ENCODE results near the gene RNU6-9.
A peak's percentile ranks its signal among the peaks of the same experiment; 100 is the strongest.

Gene RNU6-9

GRCh38 chr19:928471-929202, 35.4 kb downstream of the RNU6-9 start:
- ATAC-seq (replicated peaks), result no peak
- H3K4me1 Mint-ChIP-seq (ENCODE audit: low read depth in 2 of 2), result peaks cover 6 to 9% of the 10 kb centered on the region in 2 donors
- no peaks in the 10 kb centered on the region for H3K27me3 Mint-ChIP-seq
- H3K36me3 Mint-ChIP-seq (ENCODE audit: insufficient read depth), result peaks cover 6% of the 10 kb centered on the region
- H3K27ac Mint-ChIP-seq, result no peak overlapping the region
- H3K4me3 Mint-ChIP-seq, result peak overlapping the region; percentile 4 to 6
- H3K9me3 Mint-ChIP-seq, result no peaks in the 10 kb centered on the region
- DNase-seq, result no peak

GRCh38 chr19:929203-929890, 36.1 kb downstream of the RNU6-9 start:
- Mint-ChIP-seq H3K27ac (no peak overlapping the region), H3K4me1 (ENCODE audit: low read depth in 2 of 2) (peaks cover 6 to 9% of the 10 kb centered on the region in 2 donors), H3K27me3 (no peaks in the 10 kb centered on the region), H3K9me3 (no peaks in the 10 kb centered on the region), H3K4me3 (no peak overlapping the region), H3K36me3 (ENCODE audit: insufficient read depth) (peaks cover 6% of the 10 kb centered on the region)
- DNase-seq, result no peak
- ATAC-seq (replicated peaks), result no peak

- no peaks in the 10 kb centered on the region for H3K27me3 Mint-ChIP-seq
- H3K4me1 Mint-ChIP-seq (ENCODE audit: low read depth in 2 of 2), result peaks cover 6 to 9% of the 10 kb centered on the region in 2 donors
- ATAC-seq (replicated peaks), result no peak
- no peak overlapping the region for H3K4me3 Mint-ChIP-seq
- no peaks in the 10 kb centered on the region for H3K9me3 Mint-ChIP-seq
- H3K36me3 Mint-ChIP-seq (ENCODE audit: insufficient read depth), result peaks cover 6% of the 10 kb centered on the region
- no peak for DNase-seq
- H3K27ac Mint-ChIP-seq, result no peak overlapping the region
These were observed 36.6 kb downstream of the RNU6-9 start for GRCh38 chr19:929891-930258.

- H3K36me3 Mint-ChIP-seq (ENCODE audit: insufficient read depth), result peaks cover 6% of the 10 kb centered on the region
- ATAC-seq (replicated peaks) (no peak), DNase-seq (no peak)
- H3K27me3 Mint-ChIP-seq, result no peaks in the 10 kb centered on the region
- H3K27ac Mint-ChIP-seq, result peak overlapping the region in 1 of 2 donors; percentile 63
- H3K4me3 Mint-ChIP-seq, result peak overlapping the region; percentile 48 to 81
- peaks cover 6 to 9% of the 10 kb centered on the region in 2 donors for H3K4me1 Mint-ChIP-seq (ENCODE audit: low read depth in 2 of 2)
- no peaks in the 10 kb centered on the region for H3K9me3 Mint-ChIP-seq
These were observed 38.8 kb downstream of the RNU6-9 start for GRCh38 chr19:931860-932647.

- Mint-ChIP-seq H3K27me3 (no peaks in the 10 kb centered on the region), H3K9me3 (peaks cover 0 to 2% of the 10 kb centered on the region in 2 donors), H3K4me1 (ENCODE audit: low read depth in 2 of 2) (peaks cover 10 to 13% of the 10 kb centered on the region in 2 donors), H3K4me3 (peak overlapping the region; percentile 67 to 81), H3K27ac (peak overlapping the region in 1 of 2 donors; percentile 64), H3K36me3 (ENCODE audit: insufficient read depth) (peaks cover 11% of the 10 kb centered on the region)
- DNase-seq (no peak), ATAC-seq (replicated peaks) (peak; percentile 83)
These were observed 39.6 kb downstream of the RNU6-9 start for GRCh38 chr19:932648-933552.

GRCh38 chr19:933553-933882, 40.2 kb downstream of the RNU6-9 start:
- no peaks in the 10 kb centered on the region for H3K27me3 Mint-ChIP-seq
- peaks cover 11% of the 10 kb centered on the region for H3K36me3 Mint-ChIP-seq (ENCODE audit: insufficient read depth)
- peaks cover 0 to 2% of the 10 kb centered on the region in 2 donors for H3K9me3 Mint-ChIP-seq
- H3K27ac Mint-ChIP-seq, result no peak overlapping the region
- peaks cover 10 to 13% of the 10 kb centered on the region in 2 donors for H3K4me1 Mint-ChIP-seq (ENCODE audit: low read depth in 2 of 2)
- no peak for ATAC-seq (replicated peaks)
- no peak for DNase-seq
- no peak overlapping the region for H3K4me3 Mint-ChIP-seq

- H3K9me3 Mint-ChIP-seq, result peaks cover 0 to 2% of the 10 kb centered on the region in 2 donors
- H3K36me3 Mint-ChIP-seq (ENCODE audit: insufficient read depth), result peaks cover 11% of the 10 kb centered on the region
- H3K27ac Mint-ChIP-seq, result no peak overlapping the region
These were observed 41.0 kb downstream of the RNU6-9 start for GRCh38 chr19:934197-934840.

GRCh38 chr19:934865-935479, 41.7 kb downstream of the RNU6-9 start:
- H3K9me3 Mint-ChIP-seq, result peaks cover 0 to 2% of the 10 kb centered on the region in 2 donors
- H3K27ac Mint-ChIP-seq, result peak overlapping the region in 1 of 2 donors; percentile 46
- peaks cover 11% of the 10 kb centered on the region for H3K36me3 Mint-ChIP-seq (ENCODE audit: insufficient read depth)
- peaks cover 14 to 17% of the 10 kb centered on the region in 2 donors for H3K4me1 Mint-ChIP-seq (ENCODE audit: low read depth in 2 of 2)
- no peak for ATAC-seq (replicated peaks)
- H3K4me3 Mint-ChIP-seq, result no peak overlapping the region
- no peaks in the 10 kb centered on the region for H3K27me3 Mint-ChIP-seq
- no peak for DNase-seq

More at GRCh38 chr19:934197-934840, 41.0 kb downstream of the RNU6-9 start:
- peaks cover 10 to 13% of the 10 kb centered on the region in 2 donors for H3K4me1 Mint-ChIP-seq (ENCODE audit: low read depth in 2 of 2)
- ATAC-seq (replicated peaks) (no peak), DNase-seq (no peak)
- no peak overlapping the region for H3K4me3 Mint-ChIP-seq
- no peaks in the 10 kb centered on the region for H3K27me3 Mint-ChIP-seq

- peaks cover 19 to 22% of the 10 kb centered on the region in 2 donors for H3K4me1 Mint-ChIP-seq (ENCODE audit: low read depth in 2 of 2)
- H3K9me3 Mint-ChIP-seq, result peaks cover 0 to 2% of the 10 kb centered on the region in 2 donors
- H3K27me3 Mint-ChIP-seq, result no peaks in the 10 kb centered on the region
- H3K36me3 Mint-ChIP-seq (ENCODE audit: insufficient read depth), result peaks cover 13% of the 10 kb centered on the region
- no peak for DNase-seq
- H3K27ac Mint-ChIP-seq, result peak overlapping the region in 1 of 2 donors; percentile 46
- ATAC-seq (replicated peaks), result no peak
- no peak overlapping the region for H3K4me3 Mint-ChIP-seq
These were observed 42.9 kb downstream of the RNU6-9 start for GRCh38 chr19:936175-936546.

GRCh38 chr19:937259-937694, 44.0 kb downstream of the RNU6-9 start:
- DNase-seq, result no peak
- H3K9me3 Mint-ChIP-seq, result peaks cover 0 to 2% of the 10 kb centered on the region in 2 donors
- no peaks in the 10 kb centered on the region for H3K27me3 Mint-ChIP-seq
- H3K4me1 Mint-ChIP-seq (ENCODE audit: low read depth in 2 of 2), result peaks cover 21 to 24% of the 10 kb centered on the region in 2 donors
- H3K27ac Mint-ChIP-seq, result no peak overlapping the region
- ATAC-seq (replicated peaks), result peak; percentile 14
- peaks cover 11% of the 10 kb centered on the region for H3K36me3 Mint-ChIP-seq (ENCODE audit: insufficient read depth)
- no peak overlapping the region for H3K4me3 Mint-ChIP-seq

- Mint-ChIP-seq H3K4me1 (ENCODE audit: low read depth in 2 of 2) (peaks cover 18 to 19% of the 10 kb centered on the region in 2 donors), H3K27me3 (no peaks in the 10 kb centered on the region), H3K9me3 (peaks cover 0 to 2% of the 10 kb centered on the region in 2 donors), H3K36me3 (ENCODE audit: insufficient read depth) (peaks cover 8% of the 10 kb centered on the region), H3K4me3 (no peak overlapping the region), H3K27ac (no peak overlapping the region)
- ATAC-seq (replicated peaks), result no peak
- DNase-seq, result no peak
These were observed 45.1 kb downstream of the RNU6-9 start for GRCh38 chr19:938233-938923.

Measured in effector memory CD8-positive, alpha-beta T cell (primary cell).